A549 (cell line): ENCODE results near the gene ELP5.

Source experiments
- BHLHE40 ChIP-seq: IDR thresholded peaks from 2 replicates; pipeline ENCODE4 v1.6.1; 2012; ENCODE audit warnings: low read depth, low read length, inconsistent platforms
- ESRRA ChIP-seq: fragments of 150-350 bp; IDR thresholded peaks from 2 replicates; pipeline ENCODE4 v1.6.1; 2014; ENCODE audit warnings: mild to moderate bottlenecking, low read length, borderline replicate concordance
- JUN ChIP-seq, 2 experiments: fragments of >200 bp; sonication (Bioruptor Twin); formaldehyde crosslinking; IDR thresholded peaks; 2 replicates in 1 of 2; 3 replicates in 1 of 2; pipeline ENCODE4 v1.6.1; 2016 to 2017
- MAFK ChIP-seq: fragments of 450-650 bp; IDR thresholded peaks from 2 replicates; pipeline ENCODE4 v1.6.1; 2014; ENCODE audit not compliant: partially characterized antibody
- POLR2A ChIP-seq: IDR thresholded peaks from 2 replicates; pipeline ENCODE4 v1.6.1; 2012; ENCODE audit warnings: mild to moderate bottlenecking, low read length
- POLR2AphosphoS2 ChIP-seq: conservative IDR thresholded peaks from 2 replicates; pipeline ENCODE4 v1.6.1; 2012; ENCODE audit warnings: low read length, improper control_type of control experiment, inconsistent platforms
- RNF2 ChIP-seq: fragments of 200-600 bp; sonication (generic); IDR thresholded peaks from 2 replicates; pipeline ENCODE4 v1.6.1; 2016; ENCODE audit warnings: low read depth, mild to moderate bottlenecking, antibody characterized with exemption, moderate library complexity, borderline replicate concordance
- SMC3 ChIP-seq: fragments of >200 bp; sonication (Bioruptor Twin); formaldehyde crosslinking; IDR thresholded peaks from 3 replicates; pipeline ENCODE4 v1.6.1; 2018; ENCODE audit warnings: inconsistent platforms
- TP53 ChIP-seq: fragments of 250-450 bp; sonication (Bioruptor Pico); IDR thresholded peaks from 2 replicates; pipeline ENCODE4 v1.5.0; 2021; ENCODE audit warnings: mild to moderate bottlenecking, moderate library complexity
- TF ChIP-seq, protein P1 (sequence below): fragments of >200 bp; sonication (Bioruptor Twin); formaldehyde crosslinking; IDR thresholded peaks from 3 replicates; pipeline ENCODE4 v1.5.1; 2016
- TF ChIP-seq, protein P2 (sequence below): fragments of 450-650 bp; IDR thresholded peaks from 2 replicates; pipeline ENCODE4 v1.6.1; 2014; ENCODE audit warnings: antibody characterized with exemption

DNA sequence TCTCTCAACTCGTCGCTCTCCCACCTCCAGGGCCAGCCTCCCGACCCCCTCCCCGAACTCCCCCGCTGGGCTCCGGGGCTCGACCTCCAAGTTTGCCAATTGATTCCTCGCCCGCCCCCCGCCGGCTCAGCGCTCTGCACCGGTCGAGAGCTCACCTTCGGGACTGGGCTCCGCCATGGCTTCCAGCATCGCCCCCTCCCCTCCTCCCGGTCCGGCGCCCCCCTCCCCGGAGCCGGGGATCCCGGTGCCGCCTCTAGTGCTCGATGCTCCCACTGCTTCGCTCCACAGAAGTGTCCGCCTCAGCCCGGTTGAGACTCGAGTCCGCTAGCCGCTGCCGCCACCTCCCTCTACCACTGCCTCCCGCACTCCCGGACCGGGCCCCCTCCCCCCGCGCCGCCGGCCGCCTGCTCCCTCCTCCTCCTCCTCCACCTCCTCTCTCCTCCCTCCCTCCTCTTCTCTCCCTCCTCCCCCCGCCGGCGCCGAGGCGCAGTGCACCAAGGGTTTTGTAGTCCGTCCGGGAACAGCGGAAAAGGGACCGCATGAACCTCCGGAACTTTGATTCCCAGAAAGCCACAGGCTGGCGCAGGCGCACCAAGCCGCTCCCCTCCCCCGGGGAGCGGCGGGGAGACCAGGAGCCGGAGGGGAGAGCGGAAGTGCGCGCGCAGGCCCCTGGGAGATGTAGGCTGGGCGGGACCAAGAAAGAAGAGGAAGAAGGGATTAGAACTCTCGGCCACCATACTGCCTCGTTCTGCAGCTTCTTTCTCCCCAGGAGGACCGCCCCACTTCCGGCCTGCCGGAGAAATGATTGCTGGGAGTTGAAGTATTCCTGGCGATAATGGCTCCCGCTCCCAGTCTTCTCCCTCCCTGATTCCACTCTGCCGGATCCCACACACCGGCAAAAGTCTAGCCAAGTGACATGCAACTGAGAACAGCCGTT, 12.7 kb upstream of the ELP5 start, which contains the start of gene PHF23:
- TF ChIP-seq, protein P1, sequence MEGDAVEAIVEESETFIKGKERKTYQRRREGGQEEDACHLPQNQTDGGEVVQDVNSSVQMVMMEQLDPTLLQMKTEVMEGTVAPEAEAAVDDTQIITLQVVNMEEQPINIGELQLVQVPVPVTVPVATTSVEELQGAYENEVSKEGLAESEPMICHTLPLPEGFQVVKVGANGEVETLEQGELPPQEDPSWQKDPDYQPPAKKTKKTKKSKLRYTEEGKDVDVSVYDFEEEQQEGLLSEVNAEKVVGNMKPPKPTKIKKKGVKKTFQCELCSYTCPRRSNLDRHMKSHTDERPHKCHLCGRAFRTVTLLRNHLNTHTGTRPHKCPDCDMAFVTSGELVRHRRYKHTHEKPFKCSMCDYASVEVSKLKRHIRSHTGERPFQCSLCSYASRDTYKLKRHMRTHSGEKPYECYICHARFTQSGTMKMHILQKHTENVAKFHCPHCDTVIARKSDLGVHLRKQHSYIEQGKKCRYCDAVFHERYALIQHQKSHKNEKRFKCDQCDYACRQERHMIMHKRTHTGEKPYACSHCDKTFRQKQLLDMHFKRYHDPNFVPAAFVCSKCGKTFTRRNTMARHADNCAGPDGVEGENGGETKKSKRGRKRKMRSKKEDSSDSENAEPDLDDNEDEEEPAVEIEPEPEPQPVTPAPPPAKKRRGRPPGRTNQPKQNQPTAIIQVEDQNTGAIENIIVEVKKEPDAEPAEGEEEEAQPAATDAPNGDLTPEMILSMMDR, result no peak
- peak; percentile 70 for TF ChIP-seq POLR2A
- TF ChIP-seq MAFK, result no peak
- peak; percentile 73 to 81; a peak in 3 of 5 replicates for TF ChIP-seq JUN (IDR thresholded peaks at IDR 0.05)
- TF ChIP-seq RNF2, result no peak
- TF ChIP-seq POLR2AphosphoS2, result no peak
- TF ChIP-seq, protein P2, sequence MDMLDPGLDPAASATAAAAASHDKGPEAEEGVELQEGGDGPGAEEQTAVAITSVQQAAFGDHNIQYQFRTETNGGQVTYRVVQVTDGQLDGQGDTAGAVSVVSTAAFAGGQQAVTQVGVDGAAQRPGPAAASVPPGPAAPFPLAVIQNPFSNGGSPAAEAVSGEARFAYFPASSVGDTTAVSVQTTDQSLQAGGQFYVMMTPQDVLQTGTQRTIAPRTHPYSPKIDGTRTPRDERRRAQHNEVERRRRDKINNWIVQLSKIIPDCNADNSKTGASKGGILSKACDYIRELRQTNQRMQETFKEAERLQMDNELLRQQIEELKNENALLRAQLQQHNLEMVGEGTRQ, result no peak
- TF ChIP-seq SMC3, result no peak
- TF ChIP-seq TP53, result no peak
- TF ChIP-seq ESRRA, result no peak
- no peak for TF ChIP-seq BHLHE40
